GM19239 (cell line): ENCODE results near the gene GPR25.

Source experiments
- DNase-seq: peaks from one replicate; pipeline ENCODE4 v3.0.0; 2011; ENCODE audit warnings: low spot score; ENCODE audit not compliant: insufficient read length
- FAIRE-seq: peaks from 2 replicates; lab custom pipeline; 2011; peaks lifted over from hg19 to GRCh38; lab: Jason Lieb, UNC

GPR25 gene

DNA sequence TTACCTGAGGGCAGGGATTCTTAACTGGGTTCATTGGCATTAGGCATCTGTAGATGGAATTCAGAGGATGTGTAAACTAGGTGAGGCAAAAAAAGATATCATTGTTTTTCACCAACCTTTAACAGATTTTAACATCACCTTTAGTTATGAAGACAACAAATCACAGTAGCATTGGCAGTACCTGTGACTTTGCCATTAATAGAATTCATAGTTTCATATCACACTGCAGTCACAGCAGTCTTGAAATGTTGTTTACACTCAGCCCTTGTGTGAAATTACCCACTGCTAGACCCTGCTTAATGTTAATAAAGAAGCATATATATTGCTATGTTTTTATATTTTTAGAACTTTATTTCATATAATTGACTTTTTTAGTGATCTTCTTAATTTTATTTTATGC is 20.2 kb downstream of the GPR25 start:
- FAIRE-seq (peak; percentile 8), DNase-seq (no peak)

DNA sequence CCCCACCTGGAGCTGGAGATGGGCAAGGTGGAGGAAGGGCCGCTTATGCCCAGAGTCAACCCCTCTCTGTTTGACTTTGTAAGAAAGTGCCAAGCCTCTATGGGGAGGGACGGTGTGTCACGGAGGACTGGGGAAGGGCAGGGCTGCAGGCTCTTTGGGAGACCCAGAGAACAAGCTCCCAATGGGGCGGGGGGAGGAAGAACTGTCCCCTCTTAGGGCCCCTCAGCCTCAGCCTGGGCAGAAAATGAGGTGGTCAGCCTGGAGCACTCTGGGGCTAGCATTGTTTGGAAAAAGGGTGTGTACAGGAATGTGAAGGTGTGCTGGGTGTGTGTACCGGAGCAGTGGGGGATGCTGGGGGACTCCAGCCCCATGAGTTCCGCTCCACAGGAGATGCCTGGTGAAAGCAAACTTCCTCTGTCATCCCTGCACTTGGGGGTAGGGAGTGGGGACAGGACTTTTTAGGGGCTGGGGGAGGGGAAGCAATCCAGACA is 20.7 kb downstream of the GPR25 start:
- no peak for FAIRE-seq
- no peak for DNase-seq

DNA sequence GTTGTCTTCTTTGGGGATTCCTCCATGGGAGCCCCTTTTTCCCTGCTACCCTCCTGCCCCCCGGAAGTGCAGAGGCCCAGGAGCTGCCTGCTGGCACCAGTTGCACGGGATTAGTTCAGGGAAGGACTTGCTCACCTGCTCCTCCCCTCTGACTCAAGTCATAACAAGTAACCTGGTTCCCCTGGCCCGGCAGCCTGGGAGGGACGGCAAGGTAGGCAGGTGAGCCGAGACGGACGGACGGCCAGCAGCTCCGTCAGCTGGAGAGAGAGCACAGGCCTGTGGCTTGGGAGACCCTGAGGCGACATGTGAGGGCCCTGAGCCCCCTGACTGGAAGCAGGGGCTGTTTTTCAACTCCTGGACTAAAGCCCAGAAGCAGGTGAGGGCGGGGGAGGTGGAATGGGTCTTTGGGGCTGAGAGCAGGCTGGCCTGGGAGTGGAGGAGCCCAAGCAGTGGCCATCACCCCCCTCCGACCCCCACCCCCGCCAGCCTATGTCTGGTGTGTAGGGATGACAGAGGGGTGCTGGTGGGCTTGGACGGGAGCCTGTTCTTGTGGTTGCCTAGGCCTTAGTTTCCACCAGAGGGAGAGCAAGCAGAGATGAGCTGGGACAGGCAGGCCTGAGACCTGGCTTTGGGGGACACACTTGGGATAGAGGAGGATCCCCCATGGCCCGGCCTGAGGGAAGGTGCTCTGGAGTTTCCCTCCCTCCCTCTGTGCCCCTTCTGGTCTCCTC is 22.1 kb downstream of the GPR25 start, which contains the start of gene INAVA:
Gene INAVA (plus strand): TSS at position 189 of the 731 bp plus-strand sequence. CDS start 3,501 bp downstream, outside the sequence.
- DNase-seq = no peak
- FAIRE-seq = no peak

DNA sequence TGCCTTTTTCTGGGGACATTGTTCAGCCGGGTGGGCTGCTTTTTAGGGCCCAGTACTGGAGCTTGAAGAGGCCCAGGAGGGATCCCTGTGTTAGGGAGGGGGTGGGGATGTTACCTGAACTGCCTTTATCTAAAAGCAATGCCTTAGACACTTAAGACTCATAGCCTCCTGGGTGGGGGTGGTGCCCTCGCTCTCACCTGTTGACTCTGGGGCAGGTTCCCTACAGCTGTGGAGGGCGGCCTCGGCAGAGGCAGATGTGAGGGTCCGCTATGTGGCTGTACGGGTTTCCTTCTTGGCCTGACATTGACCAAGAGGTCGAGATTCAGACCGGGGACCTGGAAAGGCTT is 22.6 kb downstream of the GPR25 start:
- FAIRE-seq = peak; percentile 61

DNA sequence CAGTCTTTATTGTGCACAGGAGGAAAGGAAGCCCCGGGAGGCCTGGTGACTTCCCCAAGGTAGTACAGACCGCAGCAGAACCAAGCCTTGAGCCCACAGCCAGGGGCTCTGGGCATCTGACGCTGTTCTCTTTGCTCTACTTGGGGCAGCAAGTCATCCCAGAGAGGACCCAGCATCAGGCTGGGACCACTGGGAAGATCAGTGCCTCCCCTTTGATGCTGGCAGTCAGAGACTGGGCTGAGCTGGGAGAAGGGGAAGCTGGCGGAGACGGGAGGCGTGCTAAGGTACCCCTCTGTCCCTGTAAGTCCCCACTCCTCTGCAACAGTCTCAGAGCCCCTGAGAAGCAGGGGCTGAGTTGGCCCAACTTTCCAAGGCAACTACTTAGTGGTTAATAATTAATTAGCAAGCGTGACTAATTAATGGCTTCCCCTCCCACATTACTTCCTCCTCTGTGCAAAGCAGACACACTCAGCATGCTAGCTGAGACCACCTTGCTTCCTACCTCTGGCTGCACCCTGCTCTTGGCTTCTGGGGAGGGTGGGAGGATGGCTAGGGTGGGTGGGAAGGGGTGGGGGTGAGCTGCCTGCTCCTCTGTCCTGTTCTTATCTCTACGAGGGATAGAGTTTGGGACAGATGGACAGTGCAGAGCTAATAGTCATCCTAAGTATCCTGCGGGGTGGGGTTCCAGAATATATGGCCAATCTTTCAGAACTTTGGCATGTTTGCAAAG is 23.2 kb downstream of the GPR25 start:
- DNase-seq (peak; percentile 81), FAIRE-seq (peak; percentile 98)

More for the DNA sequence above, 22.6 kb downstream of the GPR25 start:
- DNase-seq = no peak

DNA sequence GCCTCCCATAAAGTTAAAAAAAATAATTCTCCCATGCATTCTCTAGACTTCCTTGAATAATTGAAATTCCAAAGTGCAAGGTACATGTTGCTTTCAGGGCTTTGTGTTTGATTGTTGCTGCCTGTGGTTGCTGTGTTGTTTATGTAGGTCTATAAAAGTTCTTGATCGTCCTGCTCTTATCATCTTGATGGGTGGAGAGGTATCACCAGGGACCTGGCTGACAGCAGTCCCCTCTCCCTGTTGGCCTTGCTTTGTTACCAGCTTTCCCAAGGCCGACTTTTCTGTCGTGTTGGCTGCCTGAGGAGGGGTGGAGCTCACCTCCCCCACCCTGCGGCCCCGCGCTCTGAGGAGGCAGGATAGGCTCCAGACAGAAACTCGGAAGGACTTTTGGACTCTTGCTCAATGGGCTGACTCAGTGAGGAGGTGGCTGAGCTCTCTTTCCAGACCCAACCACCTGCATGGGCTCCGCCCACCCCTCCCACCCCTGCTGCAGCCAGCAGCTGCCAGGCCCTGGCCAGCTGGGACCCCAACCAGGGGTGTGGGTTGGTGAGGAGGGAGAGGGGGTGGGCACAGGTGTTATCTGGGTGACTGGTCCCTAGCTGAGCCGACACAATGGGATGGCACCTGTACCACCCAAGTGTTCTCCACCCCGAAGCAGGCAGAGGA is 23.9 kb downstream of the GPR25 start:
- DNase-seq = no peak
- FAIRE-seq = peak; percentile 33

DNA sequence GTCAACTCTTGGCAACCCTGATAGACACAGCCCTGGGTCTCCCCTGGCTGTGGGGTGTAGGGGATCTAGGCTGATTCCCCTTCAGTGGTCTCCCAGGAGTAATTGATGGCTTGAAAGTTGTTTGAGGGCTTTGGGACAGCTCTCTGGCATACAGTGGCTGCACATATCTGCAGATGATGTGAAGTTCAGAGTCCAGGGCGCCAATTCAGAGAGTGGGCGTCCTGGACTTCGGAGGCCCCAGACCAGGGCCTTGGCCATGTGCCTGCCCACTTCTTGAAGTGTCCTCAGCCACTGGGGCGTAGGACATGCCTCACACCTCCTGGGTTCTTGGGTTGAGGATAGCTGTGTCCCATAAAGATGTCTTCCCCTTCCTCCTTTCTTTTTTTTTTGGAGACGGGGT is 24.5 kb downstream of the GPR25 start:
- FAIRE-seq (no peak), DNase-seq (no peak)

GRCh38 chr1:200899015-200899386 is 26.2 kb downstream of the GPR25 start:
- FAIRE-seq (no peak), DNase-seq (no peak)

- DNase-seq = no peak
- no peak for FAIRE-seq
Measured at GRCh38 chr1:200899451-200899915, 26.7 kb downstream of the GPR25 start.

DNA sequence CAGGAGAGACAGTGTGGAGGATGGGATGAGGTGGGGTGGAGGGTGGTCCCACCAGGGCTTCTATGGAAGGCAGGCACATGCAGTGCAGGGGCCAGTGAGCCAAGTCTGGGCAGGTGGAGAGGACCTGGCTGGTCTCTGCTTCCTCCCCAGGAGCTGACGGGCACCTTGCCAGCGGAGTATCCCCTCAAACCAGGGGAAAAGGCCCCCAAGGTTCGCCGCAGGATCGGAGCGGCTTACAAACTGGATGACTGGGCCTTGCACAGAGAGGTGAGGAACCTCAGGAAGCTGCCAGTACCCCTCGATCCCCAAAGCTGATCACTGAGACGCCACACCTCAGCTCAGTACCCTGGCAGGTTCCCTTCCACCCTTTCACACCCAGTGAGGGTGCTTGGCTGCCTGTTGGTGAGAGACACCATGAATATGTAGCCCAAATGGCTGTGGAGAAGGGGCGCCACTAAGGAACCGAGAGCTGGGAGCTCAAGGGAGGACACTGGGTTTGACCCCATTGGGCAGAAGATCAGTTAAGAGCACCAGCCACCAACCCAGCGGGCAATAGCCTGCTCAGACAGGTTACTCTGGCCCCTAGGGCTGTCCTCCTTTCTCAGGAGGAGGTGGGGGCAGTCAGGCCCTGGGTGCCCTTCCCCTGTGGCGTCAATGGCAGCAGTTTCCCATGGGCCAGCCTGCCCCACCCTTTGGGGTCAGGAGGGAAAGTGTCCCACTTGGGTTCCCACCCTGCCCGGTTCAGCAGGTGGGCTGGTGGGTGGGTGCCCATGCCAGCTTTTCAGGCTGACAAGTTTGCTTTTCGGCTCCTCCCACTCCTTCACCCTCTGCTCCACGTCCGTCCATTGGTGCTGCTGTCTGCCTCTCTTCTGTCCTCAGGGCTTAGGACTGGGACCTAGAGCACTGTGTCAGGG is 27.4 kb downstream of the GPR25 start:
- FAIRE-seq = no peak
- DNase-seq = no peak

DNA sequence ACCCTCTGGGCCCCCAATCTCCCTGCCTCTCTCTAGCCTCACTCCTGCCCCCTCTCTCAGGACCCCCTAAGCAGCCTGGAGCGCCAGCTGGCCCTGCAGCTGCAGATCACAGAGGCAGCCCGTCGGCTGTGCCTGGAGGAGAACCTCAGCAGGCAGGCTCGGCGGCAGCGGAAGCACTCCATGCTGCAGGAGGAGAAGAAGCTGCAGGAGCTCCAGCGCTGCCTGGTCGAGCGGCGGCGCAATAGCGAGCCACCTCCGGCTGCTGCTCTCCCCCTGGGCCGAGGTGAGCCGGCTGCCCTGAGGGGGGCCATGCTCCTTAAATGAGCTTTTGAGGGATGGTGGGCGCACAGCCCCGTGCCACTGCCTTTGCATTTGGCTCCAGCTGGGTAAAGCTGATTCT is 28.1 kb downstream of the GPR25 start:
- DNase-seq (no peak), FAIRE-seq (no peak)

GRCh38 chr1:200901350-200901749 is 28.6 kb downstream of the GPR25 start:
- no peak for DNase-seq
- no peak for FAIRE-seq

DNA sequence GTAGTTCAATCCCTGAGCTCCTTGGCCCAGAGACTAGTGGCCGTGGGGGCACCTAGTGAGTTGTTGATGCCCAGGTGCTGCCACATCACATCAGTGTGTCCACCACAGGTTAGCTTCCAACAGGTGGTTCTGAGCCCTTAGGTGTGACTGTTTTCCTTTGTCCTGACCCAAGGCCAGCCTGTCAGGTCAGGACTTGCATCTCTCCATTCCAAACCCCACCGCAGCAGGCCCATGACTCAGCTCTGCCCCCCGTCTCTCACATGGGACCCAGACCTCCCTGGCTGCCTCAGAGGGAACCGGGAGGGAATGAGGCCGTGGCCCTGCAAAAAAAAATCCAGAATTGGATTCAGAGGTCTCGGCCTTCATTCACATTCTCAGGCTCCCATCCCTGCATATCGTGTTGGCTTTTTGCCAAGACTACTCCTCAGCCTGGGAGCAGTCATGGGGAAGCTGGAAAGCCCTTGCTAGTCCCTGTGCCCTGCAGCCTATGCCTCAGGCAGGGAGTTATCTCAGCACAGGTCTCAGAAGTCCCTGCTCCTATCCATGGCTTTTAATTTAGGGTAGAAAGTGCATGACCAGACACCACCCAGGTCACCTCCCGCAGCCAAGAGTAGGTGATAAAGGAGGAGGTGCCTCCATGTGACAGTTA is 29.1 kb downstream of the GPR25 start:
- FAIRE-seq (no peak), DNase-seq (no peak)

GRCh38 chr1:200903793-200904192 is 31.0 kb downstream of the GPR25 start:
- DNase-seq = no peak
- no peak for FAIRE-seq

GRCh38 chr1:200904772-200905171 is 32.0 kb downstream of the GPR25 start:
- FAIRE-seq (no peak), DNase-seq (no peak)

DNA sequence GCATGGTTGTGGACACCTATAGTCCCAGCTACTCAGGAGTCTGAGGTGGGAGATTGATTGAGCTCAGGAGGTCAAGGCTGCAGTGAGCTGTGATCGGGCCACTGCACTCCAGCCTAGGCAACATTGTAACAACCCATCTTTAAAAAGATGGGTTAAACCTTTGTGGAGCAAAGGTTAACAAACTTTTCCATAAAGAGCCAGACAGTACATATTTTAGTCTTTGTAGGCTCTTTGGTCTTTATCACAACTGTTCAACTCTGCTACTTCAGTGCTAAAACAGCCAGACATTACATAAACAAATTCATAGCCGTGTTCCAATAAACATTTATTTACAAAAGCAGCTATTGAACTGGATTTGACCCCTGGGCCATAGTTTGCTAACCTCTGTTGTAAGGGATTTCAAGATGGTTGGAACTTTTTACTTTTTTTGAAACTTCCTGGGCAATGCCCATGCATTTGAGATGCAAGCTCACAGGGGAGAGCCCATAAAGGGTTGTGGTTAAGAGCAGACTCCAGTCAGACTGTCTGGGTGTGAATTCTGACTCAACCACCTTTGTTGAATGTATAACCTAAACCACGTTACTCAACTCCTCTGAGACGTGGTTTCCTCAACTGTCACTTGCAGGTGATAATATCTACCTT is 32.8 kb downstream of the GPR25 start:
- DNase-seq (no peak), FAIRE-seq (peak; percentile 80)

- DNase-seq = no peak
- FAIRE-seq = no peak
Measured at GRCh38 chr1:200906491-200906890, 33.7 kb downstream of the GPR25 start.

- DNase-seq (peak; percentile 45), FAIRE-seq (peak; percentile 91)
Measured at GRCh38 chr1:200907611-200908097, 34.9 kb downstream of the GPR25 start.
